ENCODE measurements around the gene KCNJ3. TPM values are rescaled to one million over a fixed set of nuclear protein-coding genes. Genes with fewer than 3 reads are reported as not detected.

KCNJ3 gene
- total RNA-seq, 1 experiment from 2014 or later, result not detected

DNA sequence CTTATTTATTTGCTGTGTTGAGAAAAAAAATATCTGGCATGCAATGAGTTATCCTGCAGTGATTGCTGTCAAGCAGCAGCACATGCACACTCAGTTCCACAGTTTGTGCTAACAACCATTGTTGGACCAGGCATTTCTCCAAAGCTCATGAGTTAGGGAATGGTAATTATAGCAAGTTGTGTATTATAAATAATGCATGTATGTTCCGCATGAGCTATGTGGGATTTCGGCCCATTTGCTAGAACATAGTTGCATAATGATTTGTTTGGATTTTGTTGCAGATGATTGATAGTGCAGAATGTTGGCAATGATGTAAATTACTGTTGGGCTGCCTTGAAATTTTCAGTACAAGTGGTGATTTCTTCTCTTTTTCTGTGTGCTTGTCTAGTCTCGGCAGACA is 10.7 kb downstream of the KCNJ3 start:
- POLR2A ChIA-PET, result no interaction called here
- Histone ChIP-seq H3K9me3 (ENCODE audit: control insufficient read depth in 1 of 2, insufficient read depth in 1 of 2, low read depth in 1 of 2, low read length in 2 of 2) (no peaks in the 10 kb centered on the region), H3K79me2 (ENCODE audit: insufficient read depth, low read length) (no peaks in the 10 kb centered on the region), H3K27ac (ENCODE audit: low read depth, low read length) (no peak overlapping the region), H3K27me3 (ENCODE audit: insufficient read depth, low read length) (no peaks in the 10 kb centered on the region), H3K4me3 (replicated peaks in 1 of 2; ENCODE audit: low read depth in 1 of 2, low read length in 2 of 2) (no peak overlapping the region), H3K9me2 (ENCODE audit: insufficient read depth) (no peaks in the 10 kb centered on the region), H2AFZ (ENCODE audit: low read depth, low read length, poor library complexity, severe bottlenecking) (no peak overlapping the region), H3K4me2 (ENCODE audit: low read length) (no peak overlapping the region), H4K20me1 (ENCODE audit: insufficient read depth) (no peaks in the 10 kb centered on the region), H3K4me1 (ENCODE audit: control insufficient read depth in 1 of 2, insufficient read depth in 2 of 2, low read length in 2 of 2) (no peaks in the 10 kb centered on the region), H3K36me3 (ENCODE audit: control insufficient read depth in 1 of 2, insufficient read depth in 2 of 2, low read length in 2 of 2) (no peaks in the 10 kb centered on the region), H3K9ac (ENCODE audit: low read length) (no peak overlapping the region)
- intact Hi-C loops (cut with micrococcal nuclease), result no loop called here
- CTCF ChIA-PET, result no interaction called here
- TF ChIP-seq, protein P1, sequence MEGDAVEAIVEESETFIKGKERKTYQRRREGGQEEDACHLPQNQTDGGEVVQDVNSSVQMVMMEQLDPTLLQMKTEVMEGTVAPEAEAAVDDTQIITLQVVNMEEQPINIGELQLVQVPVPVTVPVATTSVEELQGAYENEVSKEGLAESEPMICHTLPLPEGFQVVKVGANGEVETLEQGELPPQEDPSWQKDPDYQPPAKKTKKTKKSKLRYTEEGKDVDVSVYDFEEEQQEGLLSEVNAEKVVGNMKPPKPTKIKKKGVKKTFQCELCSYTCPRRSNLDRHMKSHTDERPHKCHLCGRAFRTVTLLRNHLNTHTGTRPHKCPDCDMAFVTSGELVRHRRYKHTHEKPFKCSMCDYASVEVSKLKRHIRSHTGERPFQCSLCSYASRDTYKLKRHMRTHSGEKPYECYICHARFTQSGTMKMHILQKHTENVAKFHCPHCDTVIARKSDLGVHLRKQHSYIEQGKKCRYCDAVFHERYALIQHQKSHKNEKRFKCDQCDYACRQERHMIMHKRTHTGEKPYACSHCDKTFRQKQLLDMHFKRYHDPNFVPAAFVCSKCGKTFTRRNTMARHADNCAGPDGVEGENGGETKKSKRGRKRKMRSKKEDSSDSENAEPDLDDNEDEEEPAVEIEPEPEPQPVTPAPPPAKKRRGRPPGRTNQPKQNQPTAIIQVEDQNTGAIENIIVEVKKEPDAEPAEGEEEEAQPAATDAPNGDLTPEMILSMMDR (IDR thresholded peaks at IDR 0.05 in 2 of 3, conservative IDR thresholded peaks at IDR 0.05 in 1 of 3; ENCODE audit: borderline replicate concordance in 1 of 3, insufficient read depth in 1 of 3, low read depth in 2 of 3, low read length in 2 of 3), result no peak
- no peak for TF ChIP-seq ZFX (IDR thresholded peaks at IDR 0.05)
- TF ChIP-seq, protein P2, sequence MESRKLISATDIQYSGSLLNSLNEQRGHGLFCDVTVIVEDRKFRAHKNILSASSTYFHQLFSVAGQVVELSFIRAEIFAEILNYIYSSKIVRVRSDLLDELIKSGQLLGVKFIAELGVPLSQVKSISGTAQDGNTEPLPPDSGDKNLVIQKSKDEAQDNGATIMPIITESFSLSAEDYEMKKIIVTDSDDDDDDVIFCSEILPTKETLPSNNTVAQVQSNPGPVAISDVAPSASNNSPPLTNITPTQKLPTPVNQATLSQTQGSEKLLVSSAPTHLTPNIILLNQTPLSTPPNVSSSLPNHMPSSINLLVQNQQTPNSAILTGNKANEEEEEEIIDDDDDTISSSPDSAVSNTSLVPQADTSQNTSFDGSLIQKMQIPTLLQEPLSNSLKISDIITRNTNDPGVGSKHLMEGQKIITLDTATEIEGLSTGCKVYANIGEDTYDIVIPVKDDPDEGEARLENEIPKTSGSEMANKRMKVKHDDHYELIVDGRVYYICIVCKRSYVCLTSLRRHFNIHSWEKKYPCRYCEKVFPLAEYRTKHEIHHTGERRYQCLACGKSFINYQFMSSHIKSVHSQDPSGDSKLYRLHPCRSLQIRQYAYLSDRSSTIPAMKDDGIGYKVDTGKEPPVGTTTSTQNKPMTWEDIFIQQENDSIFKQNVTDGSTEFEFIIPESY (IDR thresholded peaks at IDR 0.05; ENCODE audit: extremely low read depth, insufficient replicate concordance, low read length), result no peak
- TF ChIP-seq CBX3 (IDR thresholded peaks at IDR 0.05; ENCODE audit: low read depth), result no peak
- no peak for TF ChIP-seq ELF1 (IDR thresholded peaks at IDR 0.05; ENCODE audit: borderline replicate concordance, low read depth)
- no peak for TF ChIP-seq FOSL1 (IDR thresholded peaks at IDR 0.05; ENCODE audit: low read depth)
- TF ChIP-seq TCF7L2 (IDR thresholded peaks at IDR 0.05; ENCODE audit: borderline replicate concordance, extremely low read depth, insufficient read depth, insufficient read length), result no peak
- ATAC-seq, result no peak
- no peak for DNase-seq (ENCODE audit: low read depth, low spot score)
- no TSS peak for BruUV-seq (replicated peaks)
- RAD21 ChIA-PET (ENCODE audit: low non-redundant PET in 1 of 2, low total read pairs in 2 of 2, uncharacterized antibody in 2 of 2, unreplicated experiment in 2 of 2), result no interaction called here
